HK-2 (cell line): ENCODE measurements around the gene SH3GLB2.
"Not testable (repeated sequence)": the region's sequence is repeated elsewhere in the genome, so short reads cannot be mapped to it uniquely, and the experiment has no call there.

Experiments
- DNase-seq: peaks from one replicate; pipeline ENCODE4 v3.0.0-alpha.2; 2018; ENCODE audit not compliant: unreplicated experiment

The SH3GLB2 gene

GRCh38 chr9:129053020-129053419 lies 24.9 kb upstream of the SH3GLB2 start:
- no peak for DNase-seq

- DNase-seq, result no peak
Observed at GRCh38 chr9:129052592-129052991, 24.5 kb upstream of the SH3GLB2 start.

- DNase-seq, result no peak
Observed at GRCh38 chr9:129042016-129042415, 13.9 kb upstream of the SH3GLB2 start.

GRCh38 chr9:129040113-129040643 lies 12.0 kb upstream of the SH3GLB2 start:
- DNase-seq, result no peak

GRCh38 chr9:129038109-129038852 lies 10.2 kb upstream of the SH3GLB2 start:
- no peak for DNase-seq

- no peak for DNase-seq
Observed at GRCh38 chr9:129037767-129038098, 9.6 kb upstream of the SH3GLB2 start.

GRCh38 chr9:129036923-129037766 lies 9.0 kb upstream of the SH3GLB2 start:
- no peak for DNase-seq

GRCh38 chr9:129036241-129036922 lies 8.3 kb upstream of the SH3GLB2 start, which contains the start of gene MIGA2:
Gene MIGA2 (plus strand): TSS chr9:129036626. CDS start chr9:129040595, 3,969 bp downstream.
- peak; percentile 96 for DNase-seq

GRCh38 chr9:129035838-129036237 lies 7.7 kb upstream of the SH3GLB2 start:
- not testable (repeated sequence) for DNase-seq

GRCh38 chr9:129033216-129033615 lies 5.1 kb upstream of the SH3GLB2 start:
- DNase-seq, result no peak

- no peak for DNase-seq
Observed at GRCh38 chr9:129032541-129033159, 4.5 kb upstream of the SH3GLB2 start.

GRCh38 chr9:129031514-129031913 lies 3.4 kb upstream of the SH3GLB2 start:
- DNase-seq, result no peak

GRCh38 chr9:129030191-129030590 lies 2.1 kb upstream of the SH3GLB2 start:
- DNase-seq, result no peak

GRCh38 chr9:129027685-129028191 lies 393 bp downstream of the SH3GLB2 start:
- DNase-seq, result no peak

- DNase-seq, result no peak
Observed at GRCh38 chr9:129027224-129027684, 877 bp downstream of the SH3GLB2 start.

GRCh38 chr9:129026442-129027223 lies 1.5 kb downstream of the SH3GLB2 start:
- no peak for DNase-seq

GRCh38 chr9:129023908-129024233 lies 4.3 kb downstream of the SH3GLB2 start:
- DNase-seq, result no peak

- peak; percentile 57 for DNase-seq
Observed at GRCh38 chr9:129023036-129023907, 4.9 kb downstream of the SH3GLB2 start.

- no peak for DNase-seq
Observed at GRCh38 chr9:129022037-129022436, 6.1 kb downstream of the SH3GLB2 start.

- no peak for DNase-seq
Observed at GRCh38 chr9:129021091-129021490, 7.0 kb downstream of the SH3GLB2 start.
